ENCODE measurements around the gene GBP7. TPM values are rescaled to one million over a fixed set of nuclear protein-coding genes. Genes with fewer than 3 reads are reported as not detected.
A peak's percentile ranks its signal among the peaks of the same experiment; 100 is the strongest.

The GBP7 gene
- total and polyA plus RNA-seq, 10 of the 15 experiments (the other 5 are each of a cell fraction or from before 2014, with no cell fraction given) = not detected

GRCh38 chr1:89125240-89125912, 50.4 kb downstream of the GBP7 start:
- ATAC-seq (peak; percentile 34), FAIRE-seq (no peak), DNase-seq (ENCODE audit: low read depth, low spot score) (no peak)
- Histone ChIP-seq H4K20me1 (ENCODE audit: control insufficient read depth, insufficient read depth) (no peaks in the 10 kb centered on the region), H3K9ac (ENCODE audit: control insufficient read depth, insufficient read depth, low read length) (peak overlapping the region; percentile 78), H3K9me3 (replicated peaks; ENCODE audit: control insufficient read depth, insufficient read depth, low read length) (no peaks in the 10 kb centered on the region), H3K79me2 (ENCODE audit: control insufficient read depth, insufficient read depth, low read length) (no peaks in the 10 kb centered on the region), H3K4me2 (ENCODE audit: control insufficient read depth, insufficient read depth) (peak overlapping the region; percentile 85), H3K4me1 (ENCODE audit: control insufficient read depth, insufficient read depth, low read length) (peaks cover 4% of the 10 kb centered on the region; the same call in 1 of the 2 replicates), H3K36me3 (ENCODE audit: control insufficient read depth in 2 of 2, insufficient read depth in 2 of 2, low read length in 1 of 2) (no peaks in the 10 kb centered on the region), H3K27me3 (replicated peaks in 1 of 2; ENCODE audit: control insufficient read depth in 2 of 2, insufficient read depth in 2 of 2, low read length in 1 of 2) (no peaks in the 10 kb centered on the region), H3K27ac (ENCODE audit: control insufficient read depth, insufficient read depth) (peak overlapping the region; percentile 84), H2AFZ (ENCODE audit: control insufficient read depth, low read depth, low read length) (peak overlapping the region; percentile 90), H3K4me3 (peak overlapping the region; percentile 32; the same call in 1 of the 2 replicates)
- ChIA-PET POLR2A (interaction anchor here (0.6 kb wide), 1 partner anchor 12 kb away, joined by 3 read pairs; no protein-coding TSS in a partner anchor), RAD21 (ENCODE audit: unreplicated experiment) (interaction anchor here (0.8 kb wide), 1 partner anchor 44 kb away, joined by 3 read pairs; no protein-coding TSS in a partner anchor), CTCF (interaction anchor here (0.7 to 2.3 kb wide), 4 partner anchors 103 to 233 kb away, joined by 3 to 5 read pairs (median 4); no protein-coding TSS in a partner anchor), SMC1A (ENCODE audit: uncharacterized antibody, unreplicated experiment) (interaction anchor here (1.4 to 1.6 kb wide), 2 partner anchors 8 to 26 kb away, joined by 4 to 5 read pairs; no protein-coding TSS in a partner anchor)
- WGBS (ENCODE audit: insufficient coverage, insufficient replicate concordance, low lambda C conversion rate, missing lambda C conversion rate) = 21% methylated on average over 3 of the region's 3 CpGs
- TF ChIP-seq HSF1 (IDR thresholded peaks at IDR 0.05; ENCODE audit: low read depth, low read length) = no peak
- TF ChIP-seq POU2F2 (IDR thresholded peaks at IDR 0.05; ENCODE audit: borderline replicate concordance, low read depth, low read length) = no peak
- TF ChIP-seq ZNF24 (IDR thresholded peaks at IDR 0.05) = no peak
- no peak for TF ChIP-seq POLR2AphosphoS2 (IDR thresholded peaks at IDR 0.05; ENCODE audit: low read depth, low read length)
- TF ChIP-seq LARP7 (IDR thresholded peaks at IDR 0.05) = no peak
- TF ChIP-seq TBL1XR1 (IDR thresholded peaks at IDR 0.05; ENCODE audit: low read depth, low read length) = no peak
- TF ChIP-seq ZNF622 (IDR thresholded peaks at IDR 0.05) = no peak
- no peak for TF ChIP-seq KLF5 (IDR thresholded peaks at IDR 0.05; ENCODE audit: partially characterized antibody)
- no peak for TF ChIP-seq MXI1 (IDR thresholded peaks at IDR 0.05; ENCODE audit: low read depth, low read length)
- no peak for TF ChIP-seq BCLAF1 (IDR thresholded peaks at IDR 0.05)
- no peak for TF ChIP-seq ASH2L (IDR thresholded peaks at IDR 0.05; ENCODE audit: borderline replicate concordance, low read depth)
- TF ChIP-seq REST (IDR thresholded peaks at IDR 0.05; ENCODE audit: low read depth, low read length) = no peak
- no peak for TF ChIP-seq ATF3 (IDR thresholded peaks at IDR 0.05; ENCODE audit: borderline replicate concordance, extremely low read depth, low read depth, low read length)
- TF ChIP-seq MEF2A (IDR thresholded peaks at IDR 0.05; ENCODE audit: insufficient read depth, low read depth, low read length) = no peak
- TF ChIP-seq BCL11A (IDR thresholded peaks at IDR 0.05; ENCODE audit: low read depth, low read length) = no peak
- intact Hi-C loops (cut with micrococcal nuclease; ENCODE audit: unreplicated experiment) = no loop called here
- in situ Hi-C loops (cut with MboI) = no loop called here
- BruUV-seq (replicated peaks) = TSS peak; percentile 70

Data from GM12878 (cell line).